ENCODE data around the gene MAPK8IP3.

The MAPK8IP3 gene

GRCh38 chr16:1769402-1770300, 63.7 kb downstream of the MAPK8IP3 start:
- TF ChIP-seq ZFX (IDR thresholded peaks at IDR 0.05; ENCODE audit: borderline replicate concordance) (no peak), CTCF (IDR thresholded peaks at IDR 0.05) (no peak)
- peak overlapping the region; percentile 97 for H3K27ac ChIP-seq

- TF ChIP-seq CTCF (IDR thresholded peaks at IDR 0.05), result peak; percentile 9; the same call in 1 of the 2 replicates
- TF ChIP-seq ZFX (IDR thresholded peaks at IDR 0.05; ENCODE audit: borderline replicate concordance), result no peak
- H3K27ac ChIP-seq, result peak overlapping the region; percentile 97
Observed at GRCh38 chr16:1770328-1771187, 64.6 kb downstream of the MAPK8IP3 start.

DNA sequence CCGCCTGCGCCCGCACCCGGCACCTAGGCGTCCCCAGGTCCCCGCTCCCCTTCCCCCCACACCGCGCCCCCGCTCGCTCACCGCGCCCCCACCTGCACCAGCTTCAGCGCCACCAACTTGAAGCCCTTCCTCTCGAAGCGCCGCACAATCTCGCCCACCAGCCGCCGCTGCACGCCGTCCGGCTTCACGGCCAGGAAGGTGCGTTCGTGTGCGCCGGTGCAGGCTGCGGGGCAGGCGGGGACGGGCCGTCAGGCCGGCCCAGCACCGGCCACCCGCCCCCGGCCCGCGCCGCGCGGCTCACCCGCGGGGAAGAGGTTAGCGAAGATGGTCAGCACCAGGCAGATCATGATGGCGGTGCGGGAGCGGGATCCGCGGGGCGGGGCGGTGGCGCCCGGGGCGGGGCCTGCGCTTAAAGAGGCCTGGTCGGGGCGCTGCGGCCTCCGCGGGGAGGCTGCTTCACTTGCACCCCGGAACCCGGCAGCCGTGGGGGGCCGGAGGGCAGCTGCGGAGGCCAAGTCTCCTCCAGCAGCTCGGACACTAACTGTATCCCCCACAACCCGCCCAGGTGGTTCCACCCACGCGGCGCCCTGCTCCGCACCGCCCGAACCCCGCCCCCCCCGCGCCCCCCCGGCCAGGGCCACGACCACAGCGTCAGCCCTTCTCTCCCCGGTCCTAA, 65.3 kb downstream of the MAPK8IP3 start, which contains the start of gene NME3:
Gene NME3, minus strand, starts transcription at position 356 of the 676 bp plus-strand sequence. Its CDS starts 9 bp downstream, at position 347.
- TF ChIP-seq CTCF (IDR thresholded peaks at IDR 0.05) (no peak), ZFX (IDR thresholded peaks at IDR 0.05; ENCODE audit: borderline replicate concordance) (no peak)
- H3K27ac ChIP-seq, result peak within 1 kb of the TSS; percentile 97

- H3K27ac ChIP-seq, result peak overlapping the region; percentile 97
- TF ChIP-seq CTCF (IDR thresholded peaks at IDR 0.05) (no peak), ZFX (IDR thresholded peaks at IDR 0.05; ENCODE audit: borderline replicate concordance) (no peak)
Observed at GRCh38 chr16:1771864-1772361, 65.9 kb downstream of the MAPK8IP3 start.

- TF ChIP-seq CTCF (IDR thresholded peaks at IDR 0.05), result no peak
- TF ChIP-seq ZFX (IDR thresholded peaks at IDR 0.05; ENCODE audit: borderline replicate concordance), result no peak
- peak within 1 kb of the TSS; percentile 97 for H3K27ac ChIP-seq
Observed at GRCh38 chr16:1772362-1772907, 66.4 kb downstream of the MAPK8IP3 start, which contains the start of gene EME2. EME2 (plus strand) TSS chr16:1772810; CDS start chr16:1773228, 418 bp downstream.

DNA sequence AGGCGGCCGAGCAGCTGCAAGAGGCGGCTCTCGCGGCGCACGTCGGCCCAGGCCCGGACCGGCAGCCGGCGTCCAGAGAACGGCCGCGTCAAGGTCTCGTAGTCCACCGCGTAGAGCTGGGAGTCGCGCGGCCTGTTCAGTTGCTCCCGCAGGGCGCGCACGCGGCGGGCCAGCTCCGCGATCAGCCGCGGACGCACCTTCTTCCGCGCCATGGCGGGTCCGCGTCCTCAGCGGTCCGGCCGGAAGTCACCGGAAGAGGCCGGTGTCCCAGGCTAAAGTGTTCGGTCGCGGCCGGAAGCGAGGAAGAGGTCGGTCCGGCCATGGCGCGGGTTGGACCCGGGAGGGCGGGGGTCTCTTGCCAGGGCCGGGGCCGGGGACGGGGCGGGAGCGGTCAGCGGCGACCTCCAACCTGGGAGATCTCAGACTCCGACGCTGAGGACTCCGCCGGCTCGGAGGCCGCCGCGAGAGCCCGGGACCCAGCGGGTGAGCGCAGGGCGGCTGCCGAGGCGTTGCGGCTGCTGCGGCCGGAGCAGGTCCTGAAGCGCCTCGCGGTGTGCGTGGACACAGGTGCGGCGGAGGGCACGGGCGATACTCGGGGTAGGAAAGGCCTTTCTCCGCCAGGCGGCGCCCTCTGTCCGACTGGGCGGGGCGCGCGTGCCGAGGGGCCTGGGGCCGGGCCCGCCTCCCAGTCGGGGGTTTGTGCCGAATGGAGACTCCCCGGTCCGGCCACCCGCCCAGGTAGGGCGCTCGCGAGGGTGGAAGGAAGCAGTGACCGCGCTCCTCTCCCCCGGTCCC, 67.1 kb downstream of the MAPK8IP3 start, which contains the start of gene MRPS34:
Gene MRPS34, minus strand, starts transcription at position 227 of the 795 bp plus-strand sequence. Its CDS starts 15 bp downstream, at position 212.
- TF ChIP-seq CTCF (IDR thresholded peaks at IDR 0.05) (peak; percentile 94), ZFX (IDR thresholded peaks at IDR 0.05; ENCODE audit: borderline replicate concordance) (no peak)

More for the DNA sequence above, 67.1 kb downstream of the MAPK8IP3 start, which contains the start of gene MRPS34:
- H3K27ac ChIP-seq, result peak within 1 kb of the TSS; percentile 97

All from 22Rv1 (cell line).